Measurements from ENCODE around the gene CDK11B. TPM values are rescaled to one million over a fixed set of nuclear protein-coding genes. Genes with fewer than 3 reads are reported as not detected.
A peak's percentile ranks its signal among the peaks of the same experiment; 100 is the strongest.

Gene CDK11B
- total RNA-seq, 1 donor: 5.8 TPM

GRCh38 chr1:1604374-1605033, 54.3 kb downstream of the CDK11B start:
- DNase-seq (ENCODE audit: insufficient read length, low spot score, missing footprints): peak; percentile 78
- Histone ChIP-seq H3K4me3 (ENCODE audit: insufficient read depth, low read length) (no peak overlapping the region), H2AFZ (ENCODE audit: low read length) (no peak overlapping the region), H4K20me1 (ENCODE audit: insufficient read depth, low read length) (no peaks in the 10 kb centered on the region), H3K4me1 (ENCODE audit: insufficient read depth, low read length) (no peaks in the 10 kb centered on the region), H3K27me3 (ENCODE audit: insufficient read depth, low read length) (peaks cover 17% of the 10 kb centered on the region), H3K79me2 (ENCODE audit: insufficient read depth, low read length) (no peaks in the 10 kb centered on the region), H3K36me3 (ENCODE audit: insufficient read depth, low read length) (no peaks in the 10 kb centered on the region), H3K9me3 (ENCODE audit: low read depth, low read length) (no peaks in the 10 kb centered on the region), H3K27ac (ENCODE audit: low read depth, low read length) (no peak overlapping the region), H3K4me2 (ENCODE audit: insufficient read depth, low read length) (no peak overlapping the region)
- no peak for TF ChIP-seq CTCF (IDR thresholded peaks at IDR 0.05; ENCODE audit: extremely low read depth, low read depth, low read length)

GRCh38 chr1:1603671-1604373, 55.0 kb downstream of the CDK11B start:
- H3K27ac ChIP-seq (ENCODE audit: low read depth, low read length): no peak overlapping the region
- no peaks in the 10 kb centered on the region for H3K9me3 ChIP-seq (ENCODE audit: low read depth, low read length)
- H4K20me1 ChIP-seq (ENCODE audit: insufficient read depth, low read length): no peaks in the 10 kb centered on the region
- H3K4me2 ChIP-seq (ENCODE audit: insufficient read depth, low read length): no peak overlapping the region
- DNase-seq (ENCODE audit: insufficient read length, low spot score, missing footprints): peak; percentile 90
- no peaks in the 10 kb centered on the region for H3K79me2 ChIP-seq (ENCODE audit: insufficient read depth, low read length)
- H3K27me3 ChIP-seq (ENCODE audit: insufficient read depth, low read length): peaks cover 24% of the 10 kb centered on the region
- H3K4me3 ChIP-seq (ENCODE audit: insufficient read depth, low read length): no peak overlapping the region
- H2AFZ ChIP-seq (ENCODE audit: low read length): no peak overlapping the region
- H3K4me1 ChIP-seq (ENCODE audit: insufficient read depth, low read length): no peaks in the 10 kb centered on the region
- no peaks in the 10 kb centered on the region for H3K36me3 ChIP-seq (ENCODE audit: insufficient read depth, low read length)
- no peak for TF ChIP-seq CTCF (IDR thresholded peaks at IDR 0.05; ENCODE audit: extremely low read depth, low read depth, low read length)

DNA sequence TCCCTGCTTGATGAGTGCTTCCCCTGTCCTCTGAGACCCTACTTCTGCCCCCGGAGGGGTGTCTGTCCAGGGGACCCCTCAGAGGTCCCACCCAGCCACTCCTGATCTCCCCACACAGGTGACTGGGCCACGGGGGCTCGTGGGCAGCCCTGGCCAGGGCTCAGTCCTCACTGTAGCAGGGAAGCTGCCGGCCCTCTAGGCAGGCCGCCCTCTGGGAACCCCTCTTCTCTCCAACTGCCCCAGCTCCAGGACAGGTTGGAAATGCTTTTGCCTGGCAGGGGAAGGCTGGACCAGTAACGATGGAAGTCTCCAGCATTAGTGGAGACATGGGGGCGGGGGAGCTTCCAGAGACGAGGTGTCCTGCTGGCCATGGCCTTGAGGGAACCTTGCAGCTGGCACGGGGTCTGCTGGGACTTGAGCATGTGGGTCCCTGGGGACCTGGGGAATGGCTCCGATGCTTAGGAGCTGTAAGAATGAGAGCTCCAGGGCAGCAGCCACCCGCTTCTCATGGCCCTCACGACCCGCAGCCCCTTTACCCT, 55.8 kb downstream of the CDK11B start:
- no peak for TF ChIP-seq CTCF (IDR thresholded peaks at IDR 0.05; ENCODE audit: extremely low read depth, low read depth, low read length)
- Histone ChIP-seq H3K4me3 (ENCODE audit: insufficient read depth, low read length) (no peak overlapping the region), H3K9me3 (ENCODE audit: low read depth, low read length) (no peaks in the 10 kb centered on the region), H2AFZ (ENCODE audit: low read length) (no peak overlapping the region), H3K4me2 (ENCODE audit: insufficient read depth, low read length) (no peak overlapping the region), H3K4me1 (ENCODE audit: insufficient read depth, low read length) (no peaks in the 10 kb centered on the region), H3K36me3 (ENCODE audit: insufficient read depth, low read length) (no peaks in the 10 kb centered on the region), H3K27me3 (ENCODE audit: insufficient read depth, low read length) (peaks cover 31% of the 10 kb centered on the region), H3K79me2 (ENCODE audit: insufficient read depth, low read length) (no peaks in the 10 kb centered on the region), H4K20me1 (ENCODE audit: insufficient read depth, low read length) (no peaks in the 10 kb centered on the region), H3K27ac (ENCODE audit: low read depth, low read length) (no peak overlapping the region)
- DNase-seq (ENCODE audit: insufficient read length, low spot score, missing footprints): peak; percentile 88

GRCh38 chr1:1602304-1602967, 56.4 kb downstream of the CDK11B start:
- Histone ChIP-seq H3K27ac (ENCODE audit: low read depth, low read length) (no peak overlapping the region), H3K4me2 (ENCODE audit: insufficient read depth, low read length) (no peak overlapping the region), H3K79me2 (ENCODE audit: insufficient read depth, low read length) (no peaks in the 10 kb centered on the region), H4K20me1 (ENCODE audit: insufficient read depth, low read length) (peaks cover 4% of the 10 kb centered on the region), H3K4me1 (ENCODE audit: insufficient read depth, low read length) (no peaks in the 10 kb centered on the region), H2AFZ (ENCODE audit: low read length) (no peak overlapping the region), H3K36me3 (ENCODE audit: insufficient read depth, low read length) (no peaks in the 10 kb centered on the region), H3K9me3 (ENCODE audit: low read depth, low read length) (no peaks in the 10 kb centered on the region), H3K4me3 (ENCODE audit: insufficient read depth, low read length) (no peak overlapping the region), H3K27me3 (ENCODE audit: insufficient read depth, low read length) (peaks cover 36% of the 10 kb centered on the region)
- peak; percentile 91 for DNase-seq (ENCODE audit: insufficient read length, low spot score, missing footprints)
- TF ChIP-seq CTCF (IDR thresholded peaks at IDR 0.05; ENCODE audit: extremely low read depth, low read depth, low read length): no peak

All from osteoblast (primary cell).